HG03159 (cell line): ENCODE data around the gene PLEKHA7.

Experiments
- ATAC-seq: cut with Tn5 transposase; IDR thresholded peaks from one replicate; pipeline ENCODE4 v1.9.1; 2021; ENCODE audit warnings: mild to moderate bottlenecking, moderate library complexity; ENCODE audit not compliant: unreplicated experiment

Gene PLEKHA7

GRCh38 chr11:16749092-16749491 lies 265.1 kb downstream of the PLEKHA7 start:
- no peak for ATAC-seq

- ATAC-seq, result no peak
These were observed 268.1 kb downstream of the PLEKHA7 start for GRCh38 chr11:16745950-16746605.

DNA sequence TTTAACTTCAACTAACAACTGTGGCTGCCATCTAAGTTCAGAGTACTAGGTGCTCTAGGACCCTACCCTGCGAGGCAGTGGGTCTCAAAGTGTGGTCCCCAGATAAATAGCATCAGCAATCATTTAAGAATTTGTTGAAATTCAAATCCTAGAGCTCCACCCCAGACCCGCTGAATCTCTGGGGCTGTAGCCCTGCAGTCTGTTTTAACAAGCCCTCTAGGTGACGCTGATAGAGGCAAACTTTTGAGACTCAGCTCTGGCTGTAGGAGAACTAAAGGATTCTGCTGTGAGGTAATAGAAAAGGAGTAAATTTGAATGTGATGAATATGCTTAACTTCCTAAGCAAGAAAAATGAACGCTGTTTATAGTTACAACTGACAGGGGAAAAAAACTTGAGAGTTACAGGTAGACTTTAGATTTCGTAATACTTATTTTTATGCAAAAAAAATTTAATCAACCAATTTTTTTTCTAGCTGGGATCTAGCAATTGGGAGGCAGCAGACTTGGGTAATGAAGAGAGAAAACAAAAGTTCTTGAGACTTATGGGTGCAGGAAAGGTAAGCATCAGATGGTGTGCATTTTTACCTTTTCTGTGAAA lies 270.0 kb downstream of the PLEKHA7 start:
- no peak for ATAC-seq

- ATAC-seq, result no peak
These were observed 270.7 kb downstream of the PLEKHA7 start for GRCh38 chr11:16743478-16743877.

- no peak for ATAC-seq
These were observed 272.7 kb downstream of the PLEKHA7 start for GRCh38 chr11:16741473-16741872.

GRCh38 chr11:16738947-16739815 lies 275.0 kb downstream of the PLEKHA7 start:
- ATAC-seq, result peak; percentile 4

- peak; percentile 97 for ATAC-seq
These were observed 275.8 kb downstream of the PLEKHA7 start, which contains the start of gene C11orf58 for GRCh38 chr11:16738193-16738946. Gene C11orf58 (plus strand): TSS chr11:16738647. CDS start chr11:16738779, 132 bp downstream.

DNA sequence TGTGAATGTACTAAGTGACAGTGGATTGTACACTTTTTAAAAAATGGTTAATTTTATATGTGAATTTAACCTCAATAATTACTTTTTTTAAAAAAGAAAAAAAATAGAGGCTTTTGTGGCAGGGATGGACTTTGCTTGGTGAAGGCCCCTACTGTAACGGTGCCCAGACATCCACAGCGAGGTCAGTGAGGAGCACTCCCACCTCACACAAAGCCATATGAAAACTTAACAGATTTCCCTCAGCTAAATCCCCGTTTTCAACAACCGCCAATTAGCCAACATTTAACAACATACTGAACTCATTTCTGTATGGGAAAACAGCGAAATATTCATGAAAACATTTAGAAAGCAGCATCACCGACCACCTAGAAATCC lies 276.4 kb downstream of the PLEKHA7 start:
- ATAC-seq, result peak; percentile 3
